Left forelimb (tissue), 1 donor: Measurements from ENCODE around the gene G6PC1.

ENCODE experiments used
- DNase-seq: peaks from one replicate; pipeline ENCODE4 v3.0.0-alpha.2; 2018; ENCODE audit warnings: low spot score

Gene G6PC1

GRCh38 chr17:42937712-42938596 lies 37.4 kb downstream of the G6PC1 start:
- no peak for DNase-seq

- DNase-seq: no peak
These were observed 43.6 kb downstream of the G6PC1 start for GRCh38 chr17:42944211-42944610.

GRCh38 chr17:42946812-42947211 lies 46.2 kb downstream of the G6PC1 start:
- DNase-seq: no peak

- no peak for DNase-seq
These were observed 49.6 kb downstream of the G6PC1 start for GRCh38 chr17:42950044-42950783.
